Rectal smooth muscle tissue (tissue), 1 donor: ENCODE measurements around the gene PARK7.
A peak's percentile ranks its signal among the peaks of the same experiment; 100 is the strongest.
"Not testable (repeated sequence)": the region's sequence is repeated elsewhere in the genome, so short reads cannot be mapped to it uniquely, and the experiment has no call there.

Source experiments
- H3K27ac ChIP-seq: one replicate; pipeline ENCODE4 v1.7.0; 2013; ENCODE audit warnings: low read depth, low read length, inconsistent platforms
- H3K27me3 ChIP-seq: one replicate; pipeline ENCODE4 v1.7.0; 2013; ENCODE audit warnings: low read length; ENCODE audit not compliant: control insufficient read depth, insufficient read depth
- H3K36me3 ChIP-seq: one replicate; pipeline ENCODE4 v1.7.0; 2013; ENCODE audit warnings: low read length; ENCODE audit not compliant: control insufficient read depth, insufficient read depth
- H3K4me1 ChIP-seq: one replicate; pipeline ENCODE4 v1.7.0; 2013; ENCODE audit warnings: low read length; ENCODE audit not compliant: control insufficient read depth, insufficient read depth
- H3K4me3 ChIP-seq: one replicate; pipeline ENCODE4 v1.7.0; 2013; ENCODE audit warnings: low read length
- H3K9ac ChIP-seq: one replicate; pipeline ENCODE4 v1.7.0; 2013; ENCODE audit warnings: low read length

The PARK7 gene

DNA sequence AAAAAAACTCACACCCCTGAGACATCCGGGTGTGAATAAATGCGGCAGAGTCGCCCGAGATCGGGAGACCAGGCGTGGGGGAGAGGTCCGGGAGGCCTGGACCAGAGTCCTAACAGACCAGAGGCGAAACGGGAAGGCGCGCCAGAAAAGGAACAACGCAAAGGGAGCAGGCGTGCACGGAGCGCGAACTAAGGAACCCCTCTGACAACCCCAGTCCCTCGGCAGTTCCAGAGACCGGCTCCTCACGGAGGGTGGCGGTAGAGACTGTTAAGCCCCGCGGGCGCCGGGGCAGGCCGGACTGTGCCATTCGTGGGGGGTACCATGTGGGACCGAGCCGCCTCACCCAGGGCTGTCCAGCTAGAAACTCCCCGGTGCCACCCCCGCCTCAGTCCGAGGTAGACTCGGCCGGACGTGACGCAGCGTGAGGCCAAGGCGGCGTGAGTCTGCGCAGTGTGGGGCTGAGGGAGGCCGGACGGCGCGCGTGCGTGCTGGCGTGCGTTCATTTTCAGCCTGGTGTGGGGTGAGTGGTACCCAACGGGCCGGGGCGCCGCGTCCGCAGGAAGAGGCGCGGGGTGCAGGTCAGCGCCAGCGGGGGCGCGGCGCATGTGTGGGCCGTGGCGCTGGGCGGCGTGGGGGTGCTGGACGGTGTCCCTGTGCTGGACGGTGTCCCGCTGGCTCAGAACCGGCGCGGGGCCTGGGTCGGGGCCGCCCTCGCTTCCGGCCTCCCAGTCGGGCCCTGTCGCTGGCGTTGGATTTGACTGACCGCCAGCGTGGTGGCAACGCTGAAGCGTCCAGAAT lies at the start of gene PARK7:
Gene PARK7 (plus strand): TSS at position 496 of the 798 bp plus-strand sequence. CDS start 1,075 bp downstream, outside the sequence.
- H3K4me3 ChIP-seq, result peak within 1 kb of the TSS; percentile 93
- H3K27me3 ChIP-seq, result no peaks in the 10 kb centered on the region
- peaks cover 6% of the 10 kb centered on the region for H3K36me3 ChIP-seq
- H3K27ac ChIP-seq, result peak within 1 kb of the TSS; percentile 96
- peaks cover 8% of the 10 kb centered on the region for H3K4me1 ChIP-seq
- peak within 1 kb of the TSS; percentile 89 for H3K9ac ChIP-seq

GRCh38 chr1:7912145-7912544 lies 49.4 kb upstream of the PARK7 start:
- H3K9ac ChIP-seq, result no peak overlapping the region
- no peaks in the 10 kb centered on the region for H3K27me3 ChIP-seq
- no peak overlapping the region for H3K27ac ChIP-seq
- no peaks in the 10 kb centered on the region for H3K4me1 ChIP-seq
- H3K36me3 ChIP-seq, result no peaks in the 10 kb centered on the region
- no peak overlapping the region for H3K4me3 ChIP-seq

DNA sequence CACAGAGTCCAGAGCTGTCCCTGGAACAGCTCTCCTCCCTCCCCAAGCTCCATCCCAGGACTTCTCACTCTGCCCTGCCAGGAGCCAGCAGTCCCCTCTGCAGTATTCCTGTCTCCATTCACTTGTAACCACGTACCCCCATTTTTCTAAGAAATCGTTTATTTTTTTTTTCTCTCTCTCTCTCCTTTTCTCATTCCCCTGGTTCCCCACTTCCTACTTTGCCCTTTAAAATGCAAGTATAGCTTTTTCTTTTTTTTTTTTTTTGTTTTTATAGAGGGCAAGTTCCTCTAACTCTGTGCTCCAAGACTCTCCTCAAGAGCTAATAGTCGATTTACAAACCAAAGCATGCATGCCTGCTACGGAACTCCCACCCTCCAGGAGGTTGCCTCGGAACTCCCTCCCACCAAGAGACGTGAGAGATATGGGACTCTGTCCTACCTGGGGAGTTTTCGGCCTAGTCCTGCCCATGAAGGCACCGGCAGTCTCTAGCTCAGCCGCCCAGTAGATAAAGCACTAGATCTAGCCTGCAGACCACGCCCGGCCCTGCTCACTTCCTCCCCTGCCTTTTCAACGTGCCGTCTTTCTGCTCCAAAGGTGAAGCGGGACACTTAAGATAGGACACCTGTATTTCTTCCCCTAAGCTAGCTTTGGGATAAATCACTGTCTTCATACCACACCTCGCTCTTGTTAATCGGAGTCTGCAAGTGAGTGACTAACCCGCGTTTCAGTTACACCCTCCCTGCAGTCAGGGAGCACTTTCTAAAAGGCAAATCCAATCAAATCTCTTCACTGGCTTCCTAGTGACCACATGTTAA lies 48.6 kb upstream of the PARK7 start:
- Histone ChIP-seq H3K36me3 (no peaks in the 10 kb centered on the region), H3K4me1 (no peaks in the 10 kb centered on the region), H3K4me3 (no peak overlapping the region), H3K9ac (no peak overlapping the region), H3K27me3 (no peaks in the 10 kb centered on the region), H3K27ac (no peak overlapping the region)

- no peaks in the 10 kb centered on the region for H3K36me3 ChIP-seq
- H3K9ac ChIP-seq, result no peak overlapping the region
- no peak overlapping the region for H3K4me3 ChIP-seq
- no peak overlapping the region for H3K27ac ChIP-seq
- no peaks in the 10 kb centered on the region for H3K27me3 ChIP-seq
- H3K4me1 ChIP-seq, result no peaks in the 10 kb centered on the region
These were observed 45.5 kb upstream of the PARK7 start for GRCh38 chr1:7915826-7916500.

- H3K27ac ChIP-seq, result no peak overlapping the region
- no peaks in the 10 kb centered on the region for H3K36me3 ChIP-seq
- no peak overlapping the region for H3K9ac ChIP-seq
- no peaks in the 10 kb centered on the region for H3K4me1 ChIP-seq
- H3K27me3 ChIP-seq, result no peaks in the 10 kb centered on the region
- no peak overlapping the region for H3K4me3 ChIP-seq
These were observed 45.0 kb upstream of the PARK7 start for GRCh38 chr1:7916501-7916830.

DNA sequence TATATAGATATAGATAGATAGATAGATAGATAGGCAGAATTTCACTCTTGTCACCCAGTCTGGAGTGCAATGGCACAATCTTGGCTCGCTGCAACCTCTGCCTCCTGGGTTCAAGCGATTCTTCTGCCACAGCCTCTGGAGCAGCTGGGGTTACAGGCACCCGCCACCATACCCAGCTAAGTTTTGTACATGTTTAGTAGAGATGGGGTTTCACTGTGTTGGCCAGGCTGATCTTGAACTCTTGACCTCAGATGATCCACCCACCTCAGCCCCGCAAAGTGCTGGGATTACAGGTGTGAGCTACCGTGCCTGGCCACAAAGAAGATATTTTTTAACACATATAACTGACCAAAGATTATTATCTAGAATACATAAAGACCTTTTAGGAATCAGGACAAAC lies 43.5 kb upstream of the PARK7 start:
- not testable (repeated sequence) for H3K4me3 ChIP-seq, H3K4me1 ChIP-seq, H3K27me3 ChIP-seq

GRCh38 chr1:7919880-7920279 lies 41.6 kb upstream of the PARK7 start:
- no peaks in the 10 kb centered on the region for H3K27me3 ChIP-seq
- no peak overlapping the region for H3K9ac ChIP-seq
- no peaks in the 10 kb centered on the region for H3K36me3 ChIP-seq
- H3K4me1 ChIP-seq, result no peaks in the 10 kb centered on the region
- H3K4me3 ChIP-seq, result no peak overlapping the region
- H3K27ac ChIP-seq, result no peak overlapping the region

More for the DNA sequence above, 43.5 kb upstream of the PARK7 start:
- not testable (repeated sequence) for H3K9ac ChIP-seq, H3K36me3 ChIP-seq, H3K27ac ChIP-seq

DNA sequence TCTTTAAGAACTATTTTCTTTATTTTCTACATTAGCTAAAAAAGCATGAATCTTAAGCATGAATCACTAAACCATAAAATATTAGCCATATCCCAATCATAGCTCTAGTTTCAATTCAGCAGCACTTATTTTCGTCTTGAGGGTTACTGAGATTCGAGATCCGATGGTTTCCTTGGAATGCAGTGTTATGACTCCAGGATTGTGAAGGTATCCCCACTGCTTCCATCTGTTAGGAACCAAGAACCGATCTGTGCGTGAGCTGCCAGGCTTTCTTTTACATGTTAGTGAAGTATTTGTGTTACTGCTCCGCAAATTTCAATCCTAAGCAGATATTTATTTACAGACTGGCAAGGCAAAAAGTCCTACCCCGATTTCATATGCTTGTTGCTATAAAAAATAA lies 39.7 kb upstream of the PARK7 start:
- Histone ChIP-seq H3K27ac (no peak overlapping the region), H3K27me3 (no peaks in the 10 kb centered on the region), H3K9ac (no peak overlapping the region), H3K36me3 (no peaks in the 10 kb centered on the region), H3K4me1 (no peaks in the 10 kb centered on the region), H3K4me3 (no peak overlapping the region)

GRCh38 chr1:7922301-7922700 lies 39.2 kb upstream of the PARK7 start:
- no peak overlapping the region for H3K4me3 ChIP-seq
- H3K27ac ChIP-seq, result no peak overlapping the region
- no peaks in the 10 kb centered on the region for H3K36me3 ChIP-seq
- no peaks in the 10 kb centered on the region for H3K27me3 ChIP-seq
- no peaks in the 10 kb centered on the region for H3K4me1 ChIP-seq
- H3K9ac ChIP-seq, result no peak overlapping the region

DNA sequence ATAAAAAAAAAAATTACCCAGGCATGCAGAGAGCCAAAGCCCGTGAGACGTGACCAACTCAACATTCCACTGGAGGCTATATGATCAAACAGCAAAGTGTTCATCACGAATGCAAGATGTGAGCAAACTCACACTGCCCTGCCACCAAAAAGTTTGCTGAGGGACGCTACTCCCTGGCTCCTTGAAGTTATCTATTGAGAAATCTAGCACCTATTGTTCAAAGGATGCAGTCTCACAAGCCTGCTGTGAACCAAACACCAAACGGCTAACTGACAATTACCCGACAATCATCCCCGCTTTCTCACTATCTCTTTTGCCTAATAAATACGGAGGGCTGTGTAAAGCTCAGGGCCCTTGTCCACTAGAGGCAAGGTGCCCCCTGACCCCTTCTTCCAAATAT lies 34.5 kb upstream of the PARK7 start:
- not testable (repeated sequence) for H3K27ac ChIP-seq, H3K27me3 ChIP-seq, H3K36me3 ChIP-seq, H3K9ac ChIP-seq, H3K4me1 ChIP-seq, H3K4me3 ChIP-seq

GRCh38 chr1:7928247-7928646 lies 33.3 kb upstream of the PARK7 start:
- no peaks in the 10 kb centered on the region for H3K27me3 ChIP-seq
- H3K27ac ChIP-seq, result no peak overlapping the region
- H3K4me3 ChIP-seq, result no peak overlapping the region
- H3K4me1 ChIP-seq, result no peaks in the 10 kb centered on the region
- no peak overlapping the region for H3K9ac ChIP-seq
- H3K36me3 ChIP-seq, result no peaks in the 10 kb centered on the region

DNA sequence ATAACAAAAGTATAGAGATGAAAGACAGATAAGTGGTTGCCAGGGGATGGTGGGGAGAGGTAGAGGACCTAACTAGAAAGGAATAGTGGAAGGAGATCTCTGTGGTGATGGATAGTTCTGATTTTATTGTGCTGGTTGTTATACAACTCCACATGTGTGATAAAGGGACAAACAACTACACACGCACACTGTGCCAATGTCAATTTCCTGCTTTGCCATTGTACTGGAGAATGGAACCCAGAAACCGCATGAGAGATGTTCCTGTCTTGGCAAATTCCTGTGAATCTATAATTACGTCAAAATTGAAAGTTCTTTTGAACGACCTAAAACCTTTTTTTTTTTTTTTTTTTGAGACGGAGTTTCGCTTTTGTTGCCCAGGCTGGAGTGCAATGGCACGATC lies 31.9 kb upstream of the PARK7 start:
- H3K9ac ChIP-seq, result no peak overlapping the region
- H3K27ac ChIP-seq, result no peak overlapping the region
- no peaks in the 10 kb centered on the region for H3K27me3 ChIP-seq
- no peak overlapping the region for H3K4me3 ChIP-seq
- H3K36me3 ChIP-seq, result no peaks in the 10 kb centered on the region
- H3K4me1 ChIP-seq, result no peaks in the 10 kb centered on the region
